Thyroid gland (tissue), 4 donors: Measurements from ENCODE around the gene TMED8. TPM values are rescaled to one million over a fixed set of nuclear protein-coding genes. Genes with fewer than 3 reads are reported as not detected.

Experiments
- DNase-seq, 2 donors: peaks; one replicate each; pipeline ENCODE4 v3.0.0-alpha.2; 2019
- H3K27ac ChIP-seq, 3 donors: fragments of 200-600 bp; sonication (generic); 1 replicate in 2 of 3; 2 replicates in 1 of 3; pipeline ENCODE4 v1.5.1; 2016 to 2019; ENCODE audit warnings: mild to moderate bottlenecking in 1 of 3, moderate library complexity in 1 of 3
- H3K27me3 ChIP-seq: fragments of 200-600 bp; sonication (generic); one replicate; pipeline ENCODE4 v1.5.1; 2019
- H3K36me3 ChIP-seq, 2 donors: fragments of 200-600 bp; sonication (generic); one replicate each; pipeline ENCODE4 v1.5.1; 2016 to 2019
- H3K4me1 ChIP-seq, 2 donors: fragments of 200-600 bp; sonication (generic); one replicate each; pipeline ENCODE4 v1.5.1; 2017 to 2019
- H3K4me3 ChIP-seq, 3 donors: fragments of 200-600 bp; sonication (generic); replicated peaks in 1 of 3; 1 replicate in 2 of 3; 2 replicates in 1 of 3; pipeline ENCODE4 v1.5.1; 2016; ENCODE audit warnings: mild to moderate bottlenecking in 1 of 3
- H3K9me3 ChIP-seq: fragments of 200-600 bp; sonication (generic); one replicate; pipeline ENCODE4 v1.5.1; 2017
- POLR2A ChIP-seq, 2 donors: fragments of 450-650 bp; IDR thresholded peaks; one replicate each; pipeline ENCODE4 v1.6.1; 2017; ENCODE audit warnings: antibody characterized with exemption in 2 of 2, mild to moderate bottlenecking in 2 of 2, moderate library complexity in 1 of 2
- WGBS, 2 donors: methylation state at CpG; one replicate each; pipeline ENCODE4 v1.1.5; 2017; 5-methylcytosine and 5-hydroxymethylcytosine counted together
- intact Hi-C: fragments of 100-400 bp; cut with DNase I; formaldehyde crosslinking; loops from one replicate; pipeline ENCODE4 v1.15.1; 2023
- total RNA-seq, 4 donors: library from RNA; depleted of rRNA; stranded (reverse); fragments of >200 nt; gene quantifications; one replicate each; pipeline ENCODE4 v1.2.3, GENCODE V29; 2016
- TF ChIP-seq, protein P1 (sequence below), 6 experiments: fragments of 200-600 bp in 3 of 6; fragments of 450-650 bp in 3 of 6; sonication (generic) in 3 of 6; IDR thresholded peaks; one replicate each; pipeline ENCODE4 v1.5.1; 2016 to 2019; ENCODE audit warnings: antibody characterized with exemption in 6 of 6, mild to moderate bottlenecking in 2 of 6, inconsistent platforms in 1 of 6, moderate library complexity in 1 of 6

Gene TMED8
- total RNA-seq, 4 donors from 2014 or later, result 20.9 to 33.3 (median 28.8) TPM

DNA sequence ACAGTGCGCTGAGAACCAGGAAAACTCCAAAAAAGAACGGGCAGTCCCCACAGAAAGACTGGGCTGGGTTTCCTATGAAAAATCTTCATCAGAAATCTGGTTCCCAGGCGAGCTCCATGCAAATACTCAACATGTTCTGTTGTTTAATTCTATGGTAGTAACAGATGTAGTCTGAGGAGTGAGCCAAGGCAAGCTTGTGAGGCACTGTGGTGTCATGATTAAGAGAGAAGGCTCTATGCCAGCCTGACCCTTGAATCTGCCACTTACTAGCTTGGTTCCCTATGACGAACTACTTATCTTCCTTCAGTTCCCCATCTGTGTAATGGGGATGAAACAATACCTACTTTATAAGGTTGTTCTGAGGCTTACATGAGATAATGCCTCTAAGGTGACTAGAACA is 66.9 kb downstream of the TMED8 start:
- no peak for DNase-seq
- no peaks in the 10 kb centered on the region for H3K9me3 ChIP-seq
- no peak overlapping the region for H3K27ac ChIP-seq
- H3K36me3 ChIP-seq, result peaks cover 0 to 10% of the 10 kb centered on the region in 2 donors
- 85 to 87% methylated on average over 4 of the region's 4 CpGs for WGBS, 2 donors
- intact Hi-C loops, result loop anchor here (10.0 kb wide), 1 partner anchor 155 kb away; no protein-coding TSS in a partner anchor
- no peaks in the 10 kb centered on the region for H3K27me3 ChIP-seq
- H3K4me1 ChIP-seq, result peaks cover 17 to 24% of the 10 kb centered on the region in 2 donors
- no peak overlapping the region for H3K4me3 ChIP-seq
- TF ChIP-seq, protein P1, sequence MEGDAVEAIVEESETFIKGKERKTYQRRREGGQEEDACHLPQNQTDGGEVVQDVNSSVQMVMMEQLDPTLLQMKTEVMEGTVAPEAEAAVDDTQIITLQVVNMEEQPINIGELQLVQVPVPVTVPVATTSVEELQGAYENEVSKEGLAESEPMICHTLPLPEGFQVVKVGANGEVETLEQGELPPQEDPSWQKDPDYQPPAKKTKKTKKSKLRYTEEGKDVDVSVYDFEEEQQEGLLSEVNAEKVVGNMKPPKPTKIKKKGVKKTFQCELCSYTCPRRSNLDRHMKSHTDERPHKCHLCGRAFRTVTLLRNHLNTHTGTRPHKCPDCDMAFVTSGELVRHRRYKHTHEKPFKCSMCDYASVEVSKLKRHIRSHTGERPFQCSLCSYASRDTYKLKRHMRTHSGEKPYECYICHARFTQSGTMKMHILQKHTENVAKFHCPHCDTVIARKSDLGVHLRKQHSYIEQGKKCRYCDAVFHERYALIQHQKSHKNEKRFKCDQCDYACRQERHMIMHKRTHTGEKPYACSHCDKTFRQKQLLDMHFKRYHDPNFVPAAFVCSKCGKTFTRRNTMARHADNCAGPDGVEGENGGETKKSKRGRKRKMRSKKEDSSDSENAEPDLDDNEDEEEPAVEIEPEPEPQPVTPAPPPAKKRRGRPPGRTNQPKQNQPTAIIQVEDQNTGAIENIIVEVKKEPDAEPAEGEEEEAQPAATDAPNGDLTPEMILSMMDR (IDR thresholded peaks at IDR 0.05), result no peak
- no peak for TF ChIP-seq POLR2A (IDR thresholded peaks at IDR 0.05)

DNA sequence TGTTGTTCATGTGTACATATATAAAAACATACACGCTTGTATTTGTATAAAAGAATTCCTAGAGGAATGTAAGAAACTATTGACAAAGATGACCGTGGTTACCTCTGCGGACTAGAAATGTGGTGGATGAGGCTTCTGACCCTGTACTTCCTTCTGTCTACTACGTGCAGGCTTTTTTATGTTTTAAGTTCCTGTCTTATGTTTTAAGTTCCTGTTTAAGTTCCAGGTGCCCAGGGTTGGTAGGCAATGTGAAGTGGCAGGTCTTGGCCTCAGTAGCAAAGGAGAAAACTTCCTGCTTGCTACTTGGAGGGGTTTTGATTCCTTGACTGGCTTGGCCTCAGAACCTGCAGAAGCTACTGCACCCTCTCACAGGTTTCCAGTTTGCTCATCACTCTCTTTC is 67.8 kb downstream of the TMED8 start:
- 85 to 87% methylated on average over 4 of the region's 4 CpGs for WGBS, 2 donors
- Histone ChIP-seq H3K36me3 (peaks cover 0 to 15% of the 10 kb centered on the region in 2 donors), H3K27ac (no peak overlapping the region)

DNA sequence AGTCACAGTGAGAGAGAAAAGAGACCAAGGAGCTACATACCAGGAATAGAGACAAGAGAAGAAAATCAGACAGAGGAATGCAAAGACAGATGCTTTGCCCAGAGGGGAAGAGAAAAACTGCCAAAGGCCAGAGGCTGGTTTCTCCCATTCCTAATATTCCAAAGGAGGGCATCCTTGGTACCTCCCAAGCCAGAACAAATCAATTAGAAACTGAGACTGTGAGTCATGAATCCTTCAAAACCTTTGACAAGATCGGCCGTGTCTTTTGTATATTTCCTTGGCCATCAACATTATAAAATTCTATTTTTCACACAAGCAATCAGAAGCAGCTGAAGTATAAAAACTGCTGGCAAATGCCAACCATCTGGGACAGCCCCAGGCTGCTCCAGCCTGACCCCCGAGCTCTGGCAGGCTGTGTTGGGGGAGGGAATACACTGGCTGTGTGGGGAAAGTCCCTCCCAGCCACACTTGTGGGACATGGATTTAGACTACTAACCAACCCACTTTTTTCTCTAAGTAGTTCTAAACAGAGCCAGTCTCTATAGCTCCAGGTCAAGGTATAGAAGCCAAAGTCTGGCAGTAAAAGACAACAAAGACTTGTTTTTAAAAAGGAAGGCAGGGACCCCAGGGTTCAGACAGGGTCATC is 69.9 kb downstream of the TMED8 start:
- H3K9me3 ChIP-seq, result no peaks in the 10 kb centered on the region
- H3K4me3 ChIP-seq, result no peak overlapping the region
- intact Hi-C loops, result no loop called here
- H3K4me1 ChIP-seq, result no peaks in the 10 kb centered on the region
- 61 to 72% methylated on average over 3 of the region's 3 CpGs for WGBS, 2 donors
- H3K27me3 ChIP-seq, result no peaks in the 10 kb centered on the region
- H3K36me3 ChIP-seq, result peaks cover 0 to 15% of the 10 kb centered on the region in 2 donors
- no peak for DNase-seq
- no peak overlapping the region for H3K27ac ChIP-seq
- TF ChIP-seq, protein P1 (IDR thresholded peaks at IDR 0.05), result no peak
- TF ChIP-seq POLR2A (IDR thresholded peaks at IDR 0.05), result no peak

More for the DNA sequence above, 67.8 kb downstream of the TMED8 start:
- Histone ChIP-seq H3K4me1 (peaks cover 14 to 16% of the 10 kb centered on the region in 2 donors), H3K27me3 (no peaks in the 10 kb centered on the region), H3K9me3 (no peaks in the 10 kb centered on the region), H3K4me3 (no peak overlapping the region)
- intact Hi-C loops, result no loop called here
- DNase-seq, result no peak
- TF ChIP-seq POLR2A (IDR thresholded peaks at IDR 0.05), result no peak
- TF ChIP-seq, protein P1 (IDR thresholded peaks at IDR 0.05), result no peak

DNA sequence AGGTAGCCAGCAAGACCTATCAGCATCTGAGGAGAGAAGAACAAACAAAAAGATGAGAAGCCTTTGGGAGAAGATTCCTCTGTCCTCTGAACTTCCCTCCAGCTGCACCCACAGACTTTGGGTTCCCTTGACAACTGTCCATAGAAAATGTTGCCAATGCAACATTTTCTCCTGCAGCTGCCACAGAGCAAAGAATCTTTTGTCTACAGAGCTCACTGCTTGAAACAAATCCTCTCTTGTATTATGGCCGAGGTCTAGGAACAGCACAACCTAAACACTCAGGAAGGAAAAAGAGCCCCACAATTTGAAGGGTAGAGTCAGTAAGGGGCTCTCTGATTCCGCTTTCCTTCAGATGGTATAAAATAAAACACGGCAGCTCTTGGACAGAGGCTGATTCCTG is 70.5 kb downstream of the TMED8 start:
- Histone ChIP-seq H3K4me1 (no peaks in the 10 kb centered on the region), H3K27me3 (no peaks in the 10 kb centered on the region), H3K4me3 (no peak overlapping the region), H3K27ac (no peak overlapping the region), H3K9me3 (no peaks in the 10 kb centered on the region), H3K36me3 (peaks cover 0 to 15% of the 10 kb centered on the region in 2 donors)
- TF ChIP-seq POLR2A (IDR thresholded peaks at IDR 0.05), result no peak
- TF ChIP-seq, protein P1 (IDR thresholded peaks at IDR 0.05), result no peak
- 69 to 74% methylated on average over 3 of the region's 3 CpGs for WGBS, 2 donors
- intact Hi-C loops, result no loop called here
- no peak for DNase-seq

DNA sequence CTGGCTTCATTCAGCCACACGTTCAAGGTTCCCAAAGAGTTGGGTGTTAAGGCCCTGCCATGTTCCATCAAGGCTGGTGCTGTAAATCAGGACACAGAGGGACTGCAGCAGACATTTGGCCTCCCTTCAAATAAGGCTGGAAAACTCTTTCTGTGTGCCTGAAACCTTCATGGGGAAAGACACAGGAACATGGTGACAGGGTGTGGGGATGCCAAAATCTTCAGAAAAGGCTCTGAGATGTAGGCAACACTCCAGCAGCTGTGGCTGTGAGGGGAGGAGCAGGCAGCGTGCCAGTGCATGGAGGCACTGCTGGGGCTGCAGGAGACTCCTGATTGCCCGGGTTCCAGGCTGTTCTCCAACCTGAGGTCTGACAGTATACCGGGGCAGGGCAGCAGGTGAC is 71.2 kb downstream of the TMED8 start:
- WGBS, 2 donors, result 87 to 96% methylated on average over 4 of the region's 4 CpGs

More for the DNA sequence above, 71.2 kb downstream of the TMED8 start:
- Histone ChIP-seq H3K36me3 (peaks cover 0 to 14% of the 10 kb centered on the region in 2 donors), H3K27me3 (no peaks in the 10 kb centered on the region), H3K4me1 (no peaks in the 10 kb centered on the region), H3K4me3 (no peak overlapping the region), H3K9me3 (no peaks in the 10 kb centered on the region), H3K27ac (no peak overlapping the region)
- intact Hi-C loops, result no loop called here
- no peak for DNase-seq
- no peak for TF ChIP-seq POLR2A (IDR thresholded peaks at IDR 0.05)
- TF ChIP-seq, protein P1 (IDR thresholded peaks at IDR 0.05), result no peak
